ENCODE results near the gene SLC17A9.

DNA sequence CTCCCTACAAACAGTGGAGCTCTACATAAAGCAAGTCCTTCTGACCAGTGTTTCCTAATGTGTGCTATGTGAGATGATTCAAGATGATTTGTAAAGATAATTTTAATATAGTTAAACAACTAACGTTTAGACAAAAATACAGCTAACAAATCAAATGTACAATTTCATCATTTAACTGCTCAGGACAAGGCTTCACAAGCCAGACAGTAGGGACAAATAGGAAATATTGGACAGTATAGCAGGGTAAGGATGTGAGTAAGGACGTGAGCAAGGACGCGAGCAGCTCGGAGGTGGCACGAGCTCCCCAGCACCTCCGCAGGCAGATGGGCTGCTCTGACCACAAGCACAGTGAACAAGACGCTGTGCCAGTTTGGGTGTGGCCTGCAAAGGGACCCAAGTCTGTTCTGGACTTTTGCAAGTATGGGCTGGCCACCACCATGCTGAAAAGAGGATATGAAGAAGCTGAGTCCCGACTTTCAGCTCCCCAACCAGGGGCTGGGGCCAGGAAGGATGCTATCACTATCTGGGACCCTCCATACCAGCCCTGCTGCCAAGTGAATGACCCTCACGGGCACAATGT is 40.7 kb upstream of the SLC17A9 start:
- TF ChIP-seq GATA2 (IDR thresholded peaks at IDR 0.05; ENCODE audit: low read depth, low read length) = no peak
- TF ChIP-seq GATA3 (IDR thresholded peaks at IDR 0.05; ENCODE audit: low read depth, low read length) = no peak

Measured in SH-SY5Y (cell line).